H1 (cell line): ENCODE results near the gene SHOC1. TPM values are rescaled to one million over a fixed set of nuclear protein-coding genes. Genes with fewer than 3 reads are reported as not detected.

Source experiments
- CTCF ChIA-PET: fragments of 300-600 bp; sonication (Branson Sonifier 250); formaldehyde crosslinking; loops from one replicate; lab custom pipeline; 2021; ENCODE audit not compliant: partially characterized antibody; lab: Charles Lee
- POLR2A ChIA-PET: fragments of 300-600 bp; sonication (Branson Sonifier 250); formaldehyde crosslinking; loops from one replicate; lab custom pipeline; 2021; ENCODE audit warnings: inconsistent platforms; ENCODE audit not compliant: partially characterized antibody; lab: Charles Lee
- DNase-seq, 2 experiments: peaks; one replicate each; pipeline versions ENCODE4 v3.0.0 to v3.0.0-alpha.2; 2010 to 2022; ENCODE audit warnings: low spot score in 2 of 2, low read depth in 1 of 2, mixed read lengths in 1 of 2
- FAIRE-seq: peaks from 2 replicates; lab custom pipeline; 2011; peaks lifted over from hg19 to GRCh38; lab: Jason Lieb, UNC
- H2AFZ ChIP-seq: 2 replicates; pipeline ENCODE4 v1.8.1; 2012; ENCODE audit warnings: low read length, inconsistent platforms
- H2AK5ac ChIP-seq: 2 replicates; pipeline ENCODE4 v1.6.1; 2013; ENCODE audit warnings: low read depth, low read length
- H2BK120ac ChIP-seq: replicated peaks from 2 replicates; pipeline ENCODE3; 2013; ENCODE audit warnings: low read depth, low read length, inconsistent platforms
- H2BK12ac ChIP-seq: 2 replicates; pipeline ENCODE4 v1.6.1; 2013; ENCODE audit warnings: low read depth, low read length
- H2BK15ac ChIP-seq: 2 replicates; pipeline ENCODE4 v1.6.1; 2013; ENCODE audit warnings: low read length
- H2BK20ac ChIP-seq: 2 replicates; pipeline ENCODE4 v1.6.1; 2013; ENCODE audit warnings: low read length
- H2BK5ac ChIP-seq: 2 replicates; pipeline ENCODE4 v1.6.1; 2013; ENCODE audit warnings: low read depth, low read length
- H3K14ac ChIP-seq: 2 replicates; pipeline ENCODE4 v1.6.1; 2013; ENCODE audit warnings: inconsistent platforms; ENCODE audit not compliant: insufficient read length
- H3K18ac ChIP-seq: 2 replicates; pipeline ENCODE4 v1.6.1; 2013; ENCODE audit warnings: low read length; ENCODE audit errors: extremely low read depth
- H3K23ac ChIP-seq: 2 replicates; pipeline ENCODE4 v1.6.1; 2013; ENCODE audit warnings: inconsistent platforms; ENCODE audit not compliant: insufficient read length
- H3K23me2 ChIP-seq: 2 replicates; pipeline ENCODE4 v1.6.1; 2013; ENCODE audit warnings: low read depth, low read length
- H3K27ac ChIP-seq: 2 replicates; pipeline ENCODE4 v1.6.1; 2011; ENCODE audit warnings: low read depth, low read length, inconsistent platforms
- H3K27me3 ChIP-seq, 4 experiments: replicated peaks in 1 of 4; 1 replicate in 1 of 4; 2 replicates in 3 of 4; pipeline versions ENCODE4 v1.6.1 to v1.8.1; 2011 to 2013; ENCODE audit warnings: low read length in 3 of 4, mild to moderate bottlenecking in 3 of 4, inconsistent platforms in 2 of 4, mixed read lengths in 2 of 4, moderate library complexity in 1 of 4; ENCODE audit not compliant: control insufficient read depth in 3 of 4, insufficient read depth in 3 of 4; ENCODE audit errors: extremely low read depth in 1 of 4
- H3K36me3 ChIP-seq, 4 experiments: 2 replicates each; pipeline versions ENCODE4 v1.6.1 to v1.8.1; 2011 to 2013; ENCODE audit warnings: mild to moderate bottlenecking in 4 of 4, low read length in 3 of 4, moderate library complexity in 2 of 4, control low read depth in 1 of 4, inconsistent platforms in 1 of 4; ENCODE audit not compliant: insufficient read depth in 4 of 4, control insufficient read depth in 2 of 4
- H3K4ac ChIP-seq: replicated peaks from 2 replicates; pipeline ENCODE3; 2013; ENCODE audit warnings: low read length, low read depth, mixed read lengths, inconsistent platforms; ENCODE audit not compliant: insufficient read length
- H3K4me1 ChIP-seq, 4 experiments: replicated peaks in 1 of 4; 1 replicate in 1 of 4; 2 replicates in 3 of 4; pipeline versions ENCODE4 v1.6.1 to v1.8.1; 2011 to 2013; ENCODE audit warnings: low read length in 3 of 4, inconsistent platforms in 2 of 4, mixed read lengths in 1 of 4; ENCODE audit not compliant: insufficient read depth in 4 of 4, control insufficient read depth in 3 of 4
- H3K4me2 ChIP-seq, 2 experiments: 2 replicates each; pipeline versions ENCODE4 v1.6.1 to v1.8.1; 2011 to 2013; ENCODE audit warnings: low read depth in 2 of 2, low read length in 2 of 2, control low read depth in 1 of 2, inconsistent platforms in 1 of 2, mild to moderate bottlenecking in 1 of 2; ENCODE audit not compliant: insufficient read depth in 1 of 2
- H3K4me3 ChIP-seq, 4 experiments: fragments of 200-600, 300-600 bp in 1 of 4; sonication (generic), shearing (Covaris generic), sonication (Bioruptor Twin) in 1 of 4; 2 replicates each; pipeline versions ENCODE4 v1.5.1 to v1.8.1; 2011 to 2016; ENCODE audit warnings: low read length in 4 of 4, low read depth in 3 of 4, control low read depth in 2 of 4, inconsistent platforms in 2 of 4, mild to moderate bottlenecking in 2 of 4, mixed read lengths in 1 of 4, moderate library complexity in 1 of 4; ENCODE audit not compliant: insufficient read depth in 2 of 4; ENCODE audit errors: extremely low read depth in 1 of 4
- H3K56ac ChIP-seq: replicated peaks from 2 replicates; pipeline ENCODE3; 2013; ENCODE audit warnings: low read depth, mild to moderate bottlenecking, mixed read lengths, low read length, inconsistent platforms; ENCODE audit not compliant: insufficient read length
- H3K79me1 ChIP-seq: 2 replicates; pipeline ENCODE4 v1.6.1; 2013; ENCODE audit warnings: low read depth, low read length, control low read depth
- H3K79me2 ChIP-seq, 2 experiments: 2 replicates each; pipeline versions ENCODE4 v1.6.1 to v1.8.1; 2012 to 2013; ENCODE audit warnings: low read length in 2 of 2, mild to moderate bottlenecking in 2 of 2, inconsistent platforms in 1 of 2; ENCODE audit not compliant: insufficient read depth in 2 of 2, control insufficient read depth in 1 of 2
- H3K9ac ChIP-seq, 4 experiments: replicated peaks in 1 of 4; 1 replicate in 1 of 4; 2 replicates in 3 of 4; pipeline versions ENCODE4 v1.6.1 to v1.8.1; 2011 to 2013; ENCODE audit warnings: low read depth in 3 of 4, low read length in 3 of 4, control low read depth in 2 of 4, mild to moderate bottlenecking in 2 of 4, moderate library complexity in 2 of 4, inconsistent platforms in 1 of 4; ENCODE audit errors: extremely low read depth in 1 of 4
- H3K9me3 ChIP-seq, 2 experiments: 2 replicates each; pipeline versions ENCODE4 v1.6.1 to v1.8.1; 2012 to 2013; ENCODE audit warnings: mild to moderate bottlenecking in 2 of 2, moderate library complexity in 2 of 2, control low read depth in 1 of 2, inconsistent platforms in 1 of 2, low read depth in 1 of 2, low read length in 1 of 2, mixed read lengths in 1 of 2; ENCODE audit not compliant: insufficient read depth in 2 of 2
- H4K20me1 ChIP-seq, 2 experiments: replicated peaks in 1 of 2; 2 replicates each; pipeline versions ENCODE3 to v1.8.1; 2011 to 2013; ENCODE audit warnings: inconsistent platforms in 2 of 2, low read length in 2 of 2, mild to moderate bottlenecking in 1 of 2; ENCODE audit not compliant: insufficient read depth in 2 of 2, control insufficient read depth in 1 of 2
- H4K5ac ChIP-seq: 2 replicates; pipeline ENCODE4 v1.6.1; 2013; ENCODE audit warnings: low read length, low read depth, mixed read lengths, inconsistent platforms; ENCODE audit not compliant: insufficient read length
- H4K8ac ChIP-seq: 2 replicates; pipeline ENCODE4 v1.8.0; 2013; ENCODE audit warnings: mild to moderate bottlenecking, moderate library complexity, low read length, inconsistent platforms; ENCODE audit not compliant: insufficient read depth; ENCODE audit errors: extremely low read depth
- H4K91ac ChIP-seq: replicated peaks from 2 replicates; pipeline ENCODE3; 2013; ENCODE audit warnings: low read length, mixed read lengths, inconsistent platforms; ENCODE audit not compliant: insufficient read length
- ASH2L ChIP-seq: fragments of 200-600, 300-600 bp; sonication (generic); IDR thresholded peaks from one replicate; pipeline ENCODE4 v1.7.1; 2017; ENCODE audit warnings: low read length
- CEBPB ChIP-seq: IDR thresholded peaks from 2 replicates; pipeline ENCODE4 v1.6.1; 2012; ENCODE audit warnings: low read depth, low read length
- E2F6 ChIP-seq: IDR thresholded peaks from 2 replicates; pipeline ENCODE4 v1.6.1; 2012; ENCODE audit warnings: inconsistent platforms
- NANOG ChIP-seq: IDR thresholded peaks from 2 replicates; pipeline ENCODE4 v1.6.1; 2011; ENCODE audit warnings: low read length, low read depth, mild to moderate bottlenecking, inconsistent platforms; ENCODE audit not compliant: insufficient read depth, poor library complexity, severe bottlenecking
- RXRA ChIP-seq: IDR thresholded peaks from 2 replicates; pipeline ENCODE4 v1.6.1; 2011; ENCODE audit warnings: low read depth, mild to moderate bottlenecking, low read length, moderate library complexity; ENCODE audit not compliant: insufficient read depth
- WGBS, 2 experiments: shearing (Covaris generic) in 1 of 2; methylation state at CpG; one replicate each; pipeline versions ENCODE4 v1.1.6 to v1.1.7; 2013 to 2015; ENCODE audit warnings: low lambda C conversion rate in 2 of 2, mixed read lengths in 2 of 2, inconsistent platforms in 1 of 2, low coverage in 1 of 2, missing lambda C conversion rate in 1 of 2; ENCODE audit not compliant: insufficient replicate concordance in 2 of 2, insufficient coverage in 1 of 2, insufficient read length in 1 of 2; ENCODE audit errors: extremely low coverage in 1 of 2, missing lambda C conversion rate in 1 of 2; 5-methylcytosine and 5-hydroxymethylcytosine counted together
- polyA plus RNA-seq, 7 experiments: library from polyadenylated mRNA; depleted of rRNA in 3 of 7; stranded (reverse) in 5 of 7; unstranded in 2 of 7; fragments of >200 nt in 5 of 7; fragments of 200-250 nt in 2 of 7; gene quantifications; 1 replicate in 5 of 7; 2 replicates in 1 of 7; 4 replicates in 1 of 7; pipeline versions ENCODE4 v1.2.1 to v1.2.3, GENCODE V29; 2011 to 2013; ENCODE audit warnings: missing spikeins in 2 of 7, mixed read lengths in 2 of 7
- total RNA-seq: library from RNA; stranded (reverse); fragmentation: NEBNext Ultra II Directional; extraction: Animal tissue kit (Norgen Biotek cat#: 25700); gene quantifications from 2 replicates; pipeline ENCODE4 v1.2.1, GENCODE V29; 2021

Gene SHOC1
- total and polyA plus RNA-seq, 2 of the 8 experiments (the other 6 are each of a cell fraction or from before 2014, with no cell fraction given): not detected

- Histone ChIP-seq H3K79me2 (no peaks in the 10 kb centered on the region), H4K91ac (no peak overlapping the region), H2BK120ac (no peak overlapping the region), H3K56ac (no peak overlapping the region), H4K20me1 (no peaks in the 10 kb centered on the region), H3K23ac (no peak overlapping the region), H2BK15ac (no peak overlapping the region), H3K9me3 (no peaks in the 10 kb centered on the region), H3K18ac (no peak overlapping the region), H2AFZ (no peak overlapping the region), H2AK5ac (no peak overlapping the region), H3K4ac (no peak overlapping the region), H4K5ac (no peak overlapping the region), H4K8ac (no peak overlapping the region), H2BK12ac (no peak overlapping the region), H2BK5ac (no peak overlapping the region), H3K4me2 (no peak overlapping the region), H3K9ac (no peak overlapping the region), H3K27me3 (no peaks in the 10 kb centered on the region), H3K36me3 (no peaks in the 10 kb centered on the region), H3K4me1 (no peaks in the 10 kb centered on the region), H3K23me2 (no peaks in the 10 kb centered on the region), H3K4me3 (no peak overlapping the region), H3K27ac (no peak overlapping the region), H3K79me1 (no peaks in the 10 kb centered on the region), H3K14ac (no peak overlapping the region), H2BK20ac (no peak overlapping the region)
- FAIRE-seq (no peak), DNase-seq (no peak)
- ChIA-PET POLR2A (no interaction called here), CTCF (no interaction called here)
- 88% methylated on average over 1 of the region's 1 CpG; no CpG with 5 or more reads in 1 of the 2 experiments for WGBS, 2 experiments
- TF ChIP-seq E2F6 (no peak), ASH2L (no peak), RXRA (no peak), NANOG (no peak), CEBPB (no peak)
These were observed 39.9 kb downstream of the SHOC1 start for GRCh38 chr9:111754800-111755199.
